Upper lobe of right lung (tissue), 1 donor: ENCODE measurements around the gene MIER2. TPM values are rescaled to one million over a fixed set of nuclear protein-coding genes. Genes with fewer than 3 reads are reported as not detected.
A peak's percentile ranks its signal among the peaks of the same experiment; 100 is the strongest.
"Not testable (repeated sequence)": the region's sequence is repeated elsewhere in the genome, so short reads cannot be mapped to it uniquely, and the experiment has no call there.

Source experiments
- ATAC-seq: fragments of 200-7000 bp; cut with Tn5 transposase; one replicate; pipeline ENCODE4 v1.9.1; 2020; ENCODE audit warnings: mild to moderate bottlenecking, moderate library complexity
- DNase-seq: peaks from one replicate; pipeline ENCODE4 v3.0.0-alpha.2; 2020
- H3K27ac ChIP-seq: fragments of 200-600 bp; one replicate; pipeline ENCODE4 v1.8.0; 2022
- H3K27me3 ChIP-seq: fragments of 200-600 bp; one replicate; pipeline ENCODE4 v1.8.0; 2022; ENCODE audit warnings: mild to moderate bottlenecking
- H3K36me3 ChIP-seq: fragments of 200-600 bp; one replicate; pipeline ENCODE4 v1.8.0; 2022
- H3K4me1 ChIP-seq: fragments of 200-600 bp; one replicate; pipeline ENCODE4 v1.8.0; 2022
- H3K4me3 ChIP-seq: fragments of 200-600 bp; one replicate; pipeline ENCODE4 v1.8.0; 2022; ENCODE audit warnings: mild to moderate bottlenecking
- H3K9me3 ChIP-seq: fragments of 200-600 bp; one replicate; pipeline ENCODE4 v1.8.0; 2022
- intact Hi-C: fragments of 100-400 bp; cut with DNase I; formaldehyde crosslinking; loops from one replicate; pipeline ENCODE4 v1.11.0; 2022
- total RNA-seq: library from RNA; stranded (reverse); fragmentation: NEBNext Ultra II Directional; extraction: Animal tissue kit (Norgen Biotek cat#: 25700); gene quantifications from one replicate; pipeline ENCODE4 v1.2.1, GENCODE V29; 2021
- TF ChIP-seq, protein P1 (sequence below): fragments of 200-600 bp; IDR thresholded peaks from one replicate; pipeline ENCODE4 v1.8.0; 2022; ENCODE audit warnings: antibody characterized with exemption
- donor health status: DM: no; HTN: yes; CAD: no; lungs with severe emphysema.

Gene MIER2
- total RNA-seq, 1 donor from 2014 or later, result 43.1 TPM

DNA sequence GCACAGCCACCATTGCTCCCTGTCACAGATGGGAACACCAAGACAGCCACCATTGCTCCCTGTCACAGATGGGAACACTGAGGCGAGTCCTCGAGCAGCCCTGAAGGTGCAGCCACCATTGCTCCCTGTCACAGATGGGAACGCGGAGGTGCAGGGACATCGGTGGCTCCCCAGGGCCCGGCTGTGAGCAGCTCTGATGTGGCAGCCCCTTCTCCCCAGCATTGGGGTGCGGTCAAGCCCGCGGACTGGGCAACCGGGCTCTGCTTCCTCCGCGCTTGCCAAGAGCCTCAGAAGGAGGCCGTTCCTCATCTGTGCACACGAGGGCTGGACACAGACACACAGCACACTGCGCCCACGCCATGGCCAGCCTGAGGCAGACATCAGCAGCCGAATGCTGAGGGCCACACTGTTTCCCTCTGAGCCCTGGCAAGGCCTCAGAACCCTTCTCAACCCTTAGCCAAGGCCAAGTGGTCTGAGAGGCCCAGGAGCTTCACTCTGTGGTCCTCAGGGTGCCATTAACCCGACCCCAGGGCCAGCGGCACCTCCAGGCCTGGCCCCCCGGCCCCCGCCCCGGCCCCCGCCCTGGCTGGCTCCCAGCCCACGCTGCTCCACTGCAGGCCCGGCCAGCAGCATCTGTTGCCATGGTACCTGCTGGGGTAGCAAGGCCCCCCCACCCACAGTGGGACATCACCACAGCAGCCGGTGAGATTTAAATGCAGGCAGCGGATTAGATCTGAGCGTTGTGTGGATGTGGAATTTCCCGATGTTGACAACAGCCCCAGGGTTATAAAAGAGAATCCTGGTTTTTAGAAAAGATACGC, 46.0 kb upstream of the MIER2 start:
- Histone ChIP-seq H3K4me3 (no peak overlapping the region), H3K4me1 (no peaks in the 10 kb centered on the region), H3K36me3 (no peaks in the 10 kb centered on the region), H3K9me3 (no peaks in the 10 kb centered on the region), H3K27ac (no peak overlapping the region), H3K27me3 (no peaks in the 10 kb centered on the region)
- intact Hi-C loops, result no loop called here
- ATAC-seq (peak; percentile 13), DNase-seq (no peak)
- TF ChIP-seq, protein P1, sequence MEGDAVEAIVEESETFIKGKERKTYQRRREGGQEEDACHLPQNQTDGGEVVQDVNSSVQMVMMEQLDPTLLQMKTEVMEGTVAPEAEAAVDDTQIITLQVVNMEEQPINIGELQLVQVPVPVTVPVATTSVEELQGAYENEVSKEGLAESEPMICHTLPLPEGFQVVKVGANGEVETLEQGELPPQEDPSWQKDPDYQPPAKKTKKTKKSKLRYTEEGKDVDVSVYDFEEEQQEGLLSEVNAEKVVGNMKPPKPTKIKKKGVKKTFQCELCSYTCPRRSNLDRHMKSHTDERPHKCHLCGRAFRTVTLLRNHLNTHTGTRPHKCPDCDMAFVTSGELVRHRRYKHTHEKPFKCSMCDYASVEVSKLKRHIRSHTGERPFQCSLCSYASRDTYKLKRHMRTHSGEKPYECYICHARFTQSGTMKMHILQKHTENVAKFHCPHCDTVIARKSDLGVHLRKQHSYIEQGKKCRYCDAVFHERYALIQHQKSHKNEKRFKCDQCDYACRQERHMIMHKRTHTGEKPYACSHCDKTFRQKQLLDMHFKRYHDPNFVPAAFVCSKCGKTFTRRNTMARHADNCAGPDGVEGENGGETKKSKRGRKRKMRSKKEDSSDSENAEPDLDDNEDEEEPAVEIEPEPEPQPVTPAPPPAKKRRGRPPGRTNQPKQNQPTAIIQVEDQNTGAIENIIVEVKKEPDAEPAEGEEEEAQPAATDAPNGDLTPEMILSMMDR, result no peak

DNA sequence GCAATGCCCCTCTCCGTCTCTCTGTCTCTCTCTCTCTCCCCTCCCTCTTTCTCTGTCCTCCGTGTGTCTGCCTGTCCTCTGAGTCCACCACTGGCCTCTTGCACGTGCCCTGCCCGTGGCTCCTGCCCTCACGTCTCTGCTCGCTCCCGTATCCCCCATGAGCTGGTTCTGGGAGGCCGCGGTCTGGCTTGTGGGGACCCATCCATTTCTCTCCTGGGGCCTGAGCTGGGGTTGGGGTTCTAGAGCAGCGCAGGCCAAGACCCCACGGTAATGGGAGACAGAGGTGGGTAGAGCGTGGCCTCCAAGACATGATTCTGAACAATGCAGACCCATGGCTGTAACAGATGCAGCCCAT, 45.3 kb upstream of the MIER2 start:
- H3K4me1 ChIP-seq, result no peaks in the 10 kb centered on the region
- no peak overlapping the region for H3K27ac ChIP-seq
- H3K9me3 ChIP-seq, result no peaks in the 10 kb centered on the region
- TF ChIP-seq, protein P1, result no peak
- DNase-seq (peak; percentile 40), ATAC-seq (no peak)
- no peaks in the 10 kb centered on the region for H3K36me3 ChIP-seq
- intact Hi-C loops, result no loop called here
- no peak overlapping the region for H3K4me3 ChIP-seq
- no peaks in the 10 kb centered on the region for H3K27me3 ChIP-seq

DNA sequence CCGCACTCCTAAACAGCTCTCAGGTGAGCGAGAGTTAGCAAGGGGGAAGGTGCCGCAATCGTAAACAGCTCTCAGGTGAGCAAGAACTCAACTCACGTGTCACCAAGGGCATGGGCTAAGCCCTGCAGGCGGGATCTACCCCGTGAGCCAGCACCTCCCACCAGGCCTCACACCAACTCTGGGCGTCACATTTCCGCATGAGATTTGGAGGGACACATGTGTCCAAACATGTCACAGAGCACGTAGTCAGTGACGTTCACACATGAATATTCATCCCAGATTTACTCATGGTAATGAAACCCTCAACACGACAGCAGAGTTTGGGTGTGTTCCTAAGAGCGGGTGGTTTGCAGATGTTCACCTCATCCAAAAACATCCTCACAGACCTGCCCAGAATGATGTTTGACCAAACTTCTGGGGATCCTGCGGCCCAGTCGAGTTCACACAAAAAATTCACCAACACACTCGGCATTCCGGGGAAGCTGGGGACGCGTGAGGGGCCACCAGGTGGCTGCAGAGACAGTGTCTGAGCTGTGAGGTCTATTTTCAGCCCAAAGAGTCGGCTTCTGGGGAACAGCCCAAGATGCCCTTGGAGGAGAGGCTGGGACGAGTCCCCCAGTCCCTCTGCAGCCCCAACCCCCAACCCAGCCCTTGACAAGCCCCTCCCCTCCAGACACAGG, 44.8 kb upstream of the MIER2 start:
- DNase-seq (peak; percentile 34), ATAC-seq (no peak)
- intact Hi-C loops, result no loop called here

DNA sequence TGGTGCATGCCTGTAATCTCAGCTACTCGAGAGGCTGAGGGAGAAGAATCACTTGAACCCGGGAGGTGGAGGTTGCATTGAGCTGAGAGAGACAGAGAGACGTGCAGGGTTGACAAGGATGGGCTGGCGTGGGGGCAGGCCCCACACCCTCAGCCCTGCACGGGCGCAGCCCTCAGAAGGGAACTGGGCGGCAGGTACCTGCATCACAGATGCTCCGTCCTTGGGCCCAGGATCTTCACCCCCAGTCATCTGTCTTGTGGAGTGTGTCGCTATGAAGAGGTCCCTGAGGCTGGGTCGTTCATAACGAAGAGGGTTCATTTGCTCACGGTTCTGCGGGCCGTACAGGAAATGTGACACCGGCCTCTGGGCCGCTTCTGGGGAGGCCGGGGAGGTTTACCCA, 44.1 kb upstream of the MIER2 start:
- peak; percentile 46 for DNase-seq
- TF ChIP-seq, protein P1, result no peak
- intact Hi-C loops, result no loop called here
- Histone ChIP-seq H3K36me3 (no peaks in the 10 kb centered on the region), H3K27ac (no peak overlapping the region), H3K4me3 (no peak overlapping the region), H3K4me1 (no peaks in the 10 kb centered on the region), H3K27me3 (peaks cover 7% of the 10 kb centered on the region), H3K9me3 (no peaks in the 10 kb centered on the region)
- no peak for ATAC-seq

More for the DNA sequence above, 44.8 kb upstream of the MIER2 start:
- no peak overlapping the region for H3K4me3 ChIP-seq
- no peak overlapping the region for H3K27ac ChIP-seq
- no peaks in the 10 kb centered on the region for H3K4me1 ChIP-seq
- H3K27me3 ChIP-seq, result peaks cover 2% of the 10 kb centered on the region
- TF ChIP-seq, protein P1, result no peak
- no peaks in the 10 kb centered on the region for H3K36me3 ChIP-seq
- H3K9me3 ChIP-seq, result no peaks in the 10 kb centered on the region

DNA sequence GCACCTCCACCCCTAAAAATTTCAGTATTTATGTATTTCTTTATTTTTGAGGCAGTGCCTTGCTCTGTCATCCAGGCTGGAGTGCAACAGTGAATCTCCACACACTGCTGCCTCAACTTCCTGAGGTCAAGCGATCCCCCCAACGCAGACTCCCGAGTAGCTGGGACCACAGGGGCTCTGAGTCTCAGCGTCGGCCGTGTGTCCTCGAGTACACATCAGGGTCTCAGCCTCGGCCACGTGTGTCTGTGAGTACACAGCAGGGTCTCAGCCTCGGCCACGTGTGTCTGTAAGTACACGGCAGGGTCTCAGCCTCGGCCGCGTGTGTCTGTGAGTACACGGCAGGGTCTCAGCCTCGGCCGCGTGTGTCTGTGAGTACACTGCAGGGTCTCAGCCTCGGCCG, 43.2 kb upstream of the MIER2 start:
- Histone ChIP-seq H3K4me1 (no peaks in the 10 kb centered on the region), H3K4me3 (no peak overlapping the region), H3K36me3 (no peaks in the 10 kb centered on the region), H3K27me3 (peaks cover 12% of the 10 kb centered on the region), H3K9me3 (no peaks in the 10 kb centered on the region), H3K27ac (no peak overlapping the region)
- TF ChIP-seq, protein P1, result no peak
- DNase-seq (peak; percentile 52), ATAC-seq (no peak)
- intact Hi-C loops, result no loop called here

DNA sequence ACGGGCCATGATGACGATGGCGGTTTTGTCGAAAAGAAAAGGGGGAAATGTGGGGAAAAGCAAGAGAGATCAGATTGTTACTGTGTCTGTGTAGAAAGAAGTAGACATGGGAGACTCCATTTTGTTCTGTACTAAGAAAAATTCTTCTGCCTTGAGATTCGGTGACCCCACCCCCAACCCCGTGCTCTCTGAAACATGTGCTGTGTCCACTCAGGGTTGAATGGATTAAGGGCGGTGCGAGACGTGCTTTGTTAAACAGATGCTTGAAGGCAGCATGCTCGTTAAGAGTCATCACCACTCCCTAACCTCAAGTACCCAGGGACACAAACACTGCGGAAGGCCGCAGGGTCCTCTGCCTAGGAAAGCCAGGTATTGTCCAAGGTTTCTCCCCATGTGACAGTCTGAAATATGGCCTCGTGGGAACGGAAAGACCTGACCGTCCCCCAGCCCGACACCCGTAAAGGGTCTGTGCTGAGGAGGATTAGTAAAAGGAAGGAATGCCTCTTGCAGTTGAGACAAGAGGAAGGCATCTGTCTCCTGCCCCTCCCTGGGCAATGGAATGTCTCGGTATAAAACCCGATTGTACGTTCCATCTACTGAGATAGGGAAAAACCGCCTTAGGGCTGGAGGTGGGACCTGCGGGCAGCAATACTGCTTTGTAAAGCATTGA, 42.2 kb upstream of the MIER2 start:
- H3K36me3 ChIP-seq, ATAC-seq, H3K9me3 ChIP-seq, intact Hi-C loops, H3K27ac ChIP-seq, H3K4me3 ChIP-seq, H3K4me1 ChIP-seq: not testable (repeated sequence)
- peaks cover 12% of the 10 kb centered on the region for H3K27me3 ChIP-seq
- peak; percentile 57 for DNase-seq

DNA sequence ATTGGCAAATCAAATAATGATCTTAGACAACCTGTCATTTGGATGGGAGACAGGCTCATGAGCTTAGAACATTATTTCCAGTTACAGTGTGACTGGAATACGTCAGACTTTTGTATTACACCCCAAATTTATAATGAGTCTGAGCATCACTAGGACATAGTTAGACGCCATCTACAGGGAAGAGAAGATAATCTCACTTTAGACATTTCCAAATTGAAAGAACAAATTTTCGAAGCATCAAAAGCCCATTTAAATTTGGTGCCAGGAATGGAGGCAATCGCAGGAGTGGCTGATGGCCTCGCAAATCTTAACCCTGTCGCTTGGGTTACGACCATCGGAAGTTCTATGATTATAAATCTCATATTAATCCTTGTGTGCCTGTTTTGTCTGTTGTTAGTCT, 41.6 kb upstream of the MIER2 start:
- H3K4me3 ChIP-seq, H3K9me3 ChIP-seq, H3K36me3 ChIP-seq, H3K4me1 ChIP-seq, ATAC-seq, intact Hi-C loops, H3K27ac ChIP-seq: not testable (repeated sequence)
- peaks cover 12% of the 10 kb centered on the region for H3K27me3 ChIP-seq
- DNase-seq, result peak; percentile 6
